Fibroblast of skin of right quadriceps (primary cell): ENCODE measurements around the gene SNX3.
"Not testable (repeated sequence)": the region's sequence is repeated elsewhere in the genome, so short reads cannot be mapped to it uniquely, and the experiment has no call there.

Source experiments
- DNase-seq: peaks from one replicate; pipeline ENCODE4 v3.0.0-alpha.2; 2013

SNX3 gene

GRCh38 chr6:108260126-108260808 lies 573 bp downstream of the SNX3 start:
- peak; percentile 44 for DNase-seq

- DNase-seq, result no peak
Observed at GRCh38 chr6:108254433-108255410, 6.1 kb downstream of the SNX3 start.

- DNase-seq, result peak; percentile 10
Observed at GRCh38 chr6:108253241-108253640, 7.6 kb downstream of the SNX3 start.

- DNase-seq, result no peak
Observed at GRCh38 chr6:108252055-108252454, 8.8 kb downstream of the SNX3 start.

GRCh38 chr6:108251252-108251651 lies 9.6 kb downstream of the SNX3 start:
- DNase-seq, result no peak

GRCh38 chr6:108250240-108250866 lies 10.5 kb downstream of the SNX3 start:
- peak; percentile 16 for DNase-seq

GRCh38 chr6:108247965-108248536 lies 12.8 kb downstream of the SNX3 start:
- DNase-seq, result no peak

GRCh38 chr6:108245095-108245494 lies 15.7 kb downstream of the SNX3 start:
- DNase-seq, result not testable (repeated sequence)

GRCh38 chr6:108243836-108244235 lies 17.0 kb downstream of the SNX3 start:
- DNase-seq, result no peak

- no peak for DNase-seq
Observed at GRCh38 chr6:108242721-108243120, 18.1 kb downstream of the SNX3 start.

- DNase-seq, result no peak
Observed at GRCh38 chr6:108242259-108242658, 18.6 kb downstream of the SNX3 start.

- no peak for DNase-seq
Observed at GRCh38 chr6:108238322-108238721, 22.5 kb downstream of the SNX3 start.

- DNase-seq, result no peak
Observed at GRCh38 chr6:108236791-108237190, 24.0 kb downstream of the SNX3 start.

- no peak for DNase-seq
Observed at GRCh38 chr6:108235127-108235526, 25.7 kb downstream of the SNX3 start.

GRCh38 chr6:108228416-108228815 lies 32.4 kb downstream of the SNX3 start:
- DNase-seq, result no peak

- no peak for DNase-seq
Observed at GRCh38 chr6:108227290-108227689, 33.5 kb downstream of the SNX3 start.

GRCh38 chr6:108222504-108222903 lies 38.3 kb downstream of the SNX3 start:
- no peak for DNase-seq

- no peak for DNase-seq
Observed at GRCh38 chr6:108222064-108222463, 38.8 kb downstream of the SNX3 start.

GRCh38 chr6:108211671-108212070 lies 49.2 kb downstream of the SNX3 start:
- no peak for DNase-seq

GRCh38 chr6:108210556-108210955 lies 50.3 kb downstream of the SNX3 start:
- DNase-seq, result no peak

- no peak for DNase-seq
Observed at GRCh38 chr6:108209738-108210137, 51.1 kb downstream of the SNX3 start.

GRCh38 chr6:108207013-108207412 lies 53.8 kb downstream of the SNX3 start:
- DNase-seq, result no peak
